Right lobe of liver (tissue), 4 donors: ENCODE data around the gene EPN1.

ENCODE experiments used
- POLR2A ChIP-seq: fragments of 450-650 bp; IDR thresholded peaks from one replicate; pipeline ENCODE4 v1.6.1; 2017; ENCODE audit warnings: antibody characterized with exemption, mild to moderate bottlenecking
- TF ChIP-seq, protein P1 (sequence below), 4 donors: fragments of 200-600 bp in 3 of 4; fragments of 450-650 bp in 1 of 4; IDR thresholded peaks; one replicate each; pipeline versions ENCODE4 v1.5.1 to v1.8.0; 2016 to 2022; ENCODE audit warnings: antibody characterized with exemption in 4 of 4, mild to moderate bottlenecking in 2 of 4
- donor health status: DM: no; HTN: no; CAD: no.
- donor health status: DM: no; HTN: no; CAD: no.
- donor health status: DM: no; HTN: yes; CAD: no.

DNA sequence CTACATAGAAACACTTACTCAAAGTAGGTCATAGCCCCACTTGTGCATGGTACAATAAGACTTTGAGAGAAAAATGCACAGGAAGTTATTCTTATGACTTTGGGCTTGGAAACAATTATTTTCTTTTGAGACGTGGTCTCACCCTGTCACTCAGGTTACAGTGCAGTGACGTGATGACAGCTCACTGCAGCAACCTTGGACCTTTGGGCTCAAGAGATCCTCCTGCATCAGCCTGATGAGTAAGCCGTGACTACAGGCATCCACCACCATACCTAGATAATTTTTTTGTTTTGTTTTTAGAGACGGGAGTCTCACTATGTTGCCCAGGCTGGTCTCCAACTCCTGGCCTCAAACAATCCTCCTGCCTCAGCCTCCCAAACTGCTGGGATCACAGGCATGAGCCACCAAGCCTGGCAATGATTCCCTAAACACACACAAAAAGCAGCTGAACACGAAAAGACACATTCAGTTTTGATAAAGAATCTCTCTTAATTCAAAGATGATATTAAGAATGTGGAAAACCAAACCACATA lies 45.3 kb downstream of the EPN1 start:
- TF ChIP-seq POLR2A: no peak
- TF ChIP-seq, protein P1, sequence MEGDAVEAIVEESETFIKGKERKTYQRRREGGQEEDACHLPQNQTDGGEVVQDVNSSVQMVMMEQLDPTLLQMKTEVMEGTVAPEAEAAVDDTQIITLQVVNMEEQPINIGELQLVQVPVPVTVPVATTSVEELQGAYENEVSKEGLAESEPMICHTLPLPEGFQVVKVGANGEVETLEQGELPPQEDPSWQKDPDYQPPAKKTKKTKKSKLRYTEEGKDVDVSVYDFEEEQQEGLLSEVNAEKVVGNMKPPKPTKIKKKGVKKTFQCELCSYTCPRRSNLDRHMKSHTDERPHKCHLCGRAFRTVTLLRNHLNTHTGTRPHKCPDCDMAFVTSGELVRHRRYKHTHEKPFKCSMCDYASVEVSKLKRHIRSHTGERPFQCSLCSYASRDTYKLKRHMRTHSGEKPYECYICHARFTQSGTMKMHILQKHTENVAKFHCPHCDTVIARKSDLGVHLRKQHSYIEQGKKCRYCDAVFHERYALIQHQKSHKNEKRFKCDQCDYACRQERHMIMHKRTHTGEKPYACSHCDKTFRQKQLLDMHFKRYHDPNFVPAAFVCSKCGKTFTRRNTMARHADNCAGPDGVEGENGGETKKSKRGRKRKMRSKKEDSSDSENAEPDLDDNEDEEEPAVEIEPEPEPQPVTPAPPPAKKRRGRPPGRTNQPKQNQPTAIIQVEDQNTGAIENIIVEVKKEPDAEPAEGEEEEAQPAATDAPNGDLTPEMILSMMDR (IDR thresholded peaks at IDR 0.05): no peak
